ENCODE results near the gene KCNH2. TPM values are rescaled to one million over a fixed set of nuclear protein-coding genes. Genes with fewer than 3 reads are reported as not detected.
A peak's percentile ranks its signal among the peaks of the same experiment; 100 is the strongest.

The KCNH2 gene
- total and polyA plus RNA-seq, 2 of the 8 experiments (the other 6 are each of a cell fraction or from before 2014, with no cell fraction given), result 8.0 to 15.0 TPM

- no peak overlapping the region for H4K91ac ChIP-seq (replicated peaks; ENCODE audit: insufficient read length, low read length)
- H3K36me3 ChIP-seq (ENCODE audit: control insufficient read depth in 2 of 4, insufficient read depth in 4 of 4, low read length in 3 of 4), result no peaks in the 10 kb centered on the region
- peaks cover 0 to 11% (median 6%) of the 10 kb centered on the region in 4 experiments; a peak in 4 of 7 replicates for H3K27me3 ChIP-seq (replicated peaks in 1 of 4; ENCODE audit: control insufficient read depth in 3 of 4, extremely low read depth in 1 of 4, insufficient read depth in 3 of 4, low read length in 3 of 4)
- H3K18ac ChIP-seq (ENCODE audit: extremely low read depth, low read length), result no peak overlapping the region
- H4K5ac ChIP-seq (ENCODE audit: insufficient read length, low read depth, low read length), result no peak overlapping the region
- CTCF ChIA-PET (ENCODE audit: partially characterized antibody), result interaction anchor here (0.6 to 2.9 kb wide), 54 partner anchors 9 to 1848 kb away, joined by 3 to 35 read pairs (median 5); partner anchors contain the start of genes ATG9B and NOS3
- H2AK5ac ChIP-seq (ENCODE audit: low read depth, low read length), result no peak overlapping the region
- H2BK5ac ChIP-seq (ENCODE audit: low read depth, low read length), result no peak overlapping the region
- H3K9me3 ChIP-seq (ENCODE audit: insufficient read depth in 2 of 2, low read depth in 1 of 2, low read length in 1 of 2), result no peaks in the 10 kb centered on the region; a peak in 1 of 4 replicates
- H3K14ac ChIP-seq (ENCODE audit: insufficient read length), result no peak overlapping the region
- no peak overlapping the region for H3K27ac ChIP-seq (ENCODE audit: low read depth, low read length)
- POLR2A ChIA-PET (ENCODE audit: partially characterized antibody), result interaction anchor here (1.2 to 1.5 kb wide), 2 partner anchors 20 to 95 kb away, joined by 3 to 4 read pairs; no protein-coding TSS in a partner anchor
- H4K8ac ChIP-seq (ENCODE audit: extremely low read depth, insufficient read depth, low read length), result no peak overlapping the region
- no peaks in the 10 kb centered on the region for H3K79me2 ChIP-seq (ENCODE audit: control insufficient read depth in 1 of 2, insufficient read depth in 2 of 2, low read length in 2 of 2)
- 0 out of 2 replicates have a peak overlapping the region, but pooled peaks have one; percentile 60 for H2BK12ac ChIP-seq (ENCODE audit: low read depth, low read length)
- 0 out of 2 replicates have a peak overlapping the region, but pooled peaks have one; percentile 43 for H2AFZ ChIP-seq (ENCODE audit: low read length)
- TF ChIP-seq E2F6 (IDR thresholded peaks at IDR 0.05) (no peak), KDM5A (IDR thresholded peaks at IDR 0.05; ENCODE audit: low read length) (no peak), USF2 (IDR thresholded peaks at IDR 0.05; ENCODE audit: low read length) (no peak)
- WGBS, 2 experiments (ENCODE audit: extremely low coverage in 1 of 2, insufficient coverage in 1 of 2, insufficient read length in 1 of 2, insufficient replicate concordance in 2 of 2, low coverage in 1 of 2, low lambda C conversion rate in 2 of 2, missing lambda C conversion rate in 1 of 2), result 84% methylated on average over 22 of the region's 22 CpGs; no CpG with 5 or more reads in 1 of the 2 experiments
- no peak overlapping the region for H3K56ac ChIP-seq (replicated peaks; ENCODE audit: insufficient read length, low read depth, low read length)
- no peaks in the 10 kb centered on the region for H4K20me1 ChIP-seq (replicated peaks in 1 of 2; ENCODE audit: control insufficient read depth in 1 of 2, insufficient read depth in 2 of 2, low read length in 2 of 2)
- H3K79me1 ChIP-seq (ENCODE audit: low read depth, low read length), result no peaks in the 10 kb centered on the region
- H3K4me2 ChIP-seq (ENCODE audit: insufficient read depth in 1 of 2, low read depth in 2 of 2, low read length in 2 of 2), result no peak overlapping the region
- no peak overlapping the region for H3K9ac ChIP-seq (replicated peaks in 1 of 4; ENCODE audit: extremely low read depth in 1 of 4, low read depth in 3 of 4, low read length in 3 of 4)
- H3K23ac ChIP-seq (ENCODE audit: insufficient read length), result no peak overlapping the region
- H3K4ac ChIP-seq (replicated peaks; ENCODE audit: insufficient read length, low read depth, low read length), result no peak overlapping the region
- no peak overlapping the region for H2BK15ac ChIP-seq (ENCODE audit: low read length)
- DNase-seq (ENCODE audit: low read depth in 1 of 2, low spot score in 2 of 2) (no peak), FAIRE-seq (no peak)
- H3K4me1 ChIP-seq (replicated peaks in 1 of 4; ENCODE audit: control insufficient read depth in 3 of 4, insufficient read depth in 4 of 4, low read length in 3 of 4), result peaks cover 0 to 28% (median 7%) of the 10 kb centered on the region in 4 experiments; a peak in 4 of 7 replicates
- H2BK20ac ChIP-seq (ENCODE audit: low read length), result no peak overlapping the region
- H2BK120ac ChIP-seq (replicated peaks; ENCODE audit: low read depth, low read length), result no peak overlapping the region
- H3K4me3 ChIP-seq (ENCODE audit: extremely low read depth in 1 of 4, insufficient read depth in 2 of 4, low read depth in 3 of 4, low read length in 4 of 4), result no peak overlapping the region
- no peaks in the 10 kb centered on the region for H3K23me2 ChIP-seq (ENCODE audit: low read depth, low read length)
Measured at GRCh38 chr7:150897502-150898474, 80.3 kb downstream of the KCNH2 start.

All from H1 (cell line).